HCT116 (cell line): ENCODE results near the gene TMEM130. TPM values are rescaled to one million over a fixed set of nuclear protein-coding genes. Genes with fewer than 3 reads are reported as not detected.

Experiments used
- ATAC-seq: fragments of 200-7000 bp; cut with Tn5 transposase; 2 replicates; pipeline ENCODE4 v1.9.1; 2020; ENCODE audit warnings: mild to moderate bottlenecking, moderate library complexity
- BruUV-seq: library from RNA; stranded (reverse); fragments of 400-500 nt; replicated peaks from 2 replicates; lab custom pipeline; 2021; lab: Mats Ljungman, UMichigan
- CTCF ChIA-PET: fragments of 300-600 bp; sonication (Branson Sonifier 250); formaldehyde crosslinking; loops from one replicate; lab custom pipeline; 2021; ENCODE audit warnings: antibody characterized with exemption; lab: Charles Lee
- POLR2A ChIA-PET: fragments of 300-600, 350-600 bp; sonication (Branson Sonifier 250); formaldehyde crosslinking; loops from one replicate; lab custom pipeline; 2021; ENCODE audit warnings: antibody characterized with exemption; lab: Charles Lee
- RAD21 ChIA-PET, 2 experiments: fragments of 300-600 bp; sonication (Branson Sonifier 250); formaldehyde crosslinking; loops; one replicate each; lab custom pipeline; 2023; ENCODE audit warnings: low total read pairs in 2 of 2; ENCODE audit not compliant: uncharacterized antibody in 2 of 2, unreplicated experiment in 2 of 2, low non-redundant PET in 1 of 2; lab: Charles Lee
- DNase-seq: peaks from one replicate; pipeline ENCODE4 v3.0.0-alpha.2; 2010; ENCODE audit warnings: low read depth, low spot score
- H2AFZ ChIP-seq: fragments of 200-600 bp; shearing (Covaris generic), sonication (generic); 2 replicates; pipeline ENCODE4 v1.6.1; 2017; ENCODE audit warnings: low read depth, mixed run types, mixed read lengths, antibody characterized with exemption, low read length; ENCODE audit not compliant: poor library complexity, severe bottlenecking
- H3K27ac ChIP-seq: 2 replicates; pipeline ENCODE4 v1.5.1; 2012; ENCODE audit warnings: low read depth, low read length
- H3K27me3 ChIP-seq: fragments of 200-600 bp; sonication (generic); 2 replicates; pipeline ENCODE4 v1.6.1; 2016; ENCODE audit warnings: mixed run types, low read length, mixed read lengths; ENCODE audit not compliant: insufficient read depth
- H3K36me3 ChIP-seq, 2 experiments: fragments of 200-500 bp in 1 of 2; fragments of 200-600 bp in 1 of 2; sonication (Bioruptor generic) in 1 of 2; sonication (generic) in 1 of 2; 2 replicates each; pipeline versions ENCODE4 v1.5.1 to v1.6.1; 2014 to 2016; ENCODE audit warnings: low read length in 2 of 2, inconsistent platforms in 1 of 2, mixed read lengths in 1 of 2, mixed run types in 1 of 2; ENCODE audit not compliant: insufficient read depth in 2 of 2, control insufficient read depth in 1 of 2
- H3K4me1 ChIP-seq, 2 experiments: fragments of 200-600 bp in 1 of 2; sonication (generic) in 1 of 2; 2 replicates each; pipeline versions ENCODE4 v1.5.1 to v1.6.1; 2012 to 2017; ENCODE audit warnings: low read length in 2 of 2, inconsistent platforms in 1 of 2, mild to moderate bottlenecking in 1 of 2, mixed read lengths in 1 of 2, mixed run types in 1 of 2, moderate library complexity in 1 of 2; ENCODE audit not compliant: insufficient read depth in 2 of 2, control insufficient read depth in 1 of 2
- H3K4me2 ChIP-seq: fragments of 200-600 bp; sonication (generic); 2 replicates; pipeline ENCODE4 v1.6.1; 2017; ENCODE audit warnings: mixed run types, low read length, mixed read lengths
- H3K4me3 ChIP-seq, 2 experiments: fragments of 200-600 bp in 1 of 2; sonication (generic) in 1 of 2; replicated peaks in 1 of 2; 2 replicates each; pipeline ENCODE4 v1.5.1; 2011 to 2016; ENCODE audit warnings: low read length in 2 of 2, control low read depth in 1 of 2, low read depth in 1 of 2, mild to moderate bottlenecking in 1 of 2, mixed read lengths in 1 of 2, mixed run types in 1 of 2
- H3K79me2 ChIP-seq: fragments of 200-600 bp; sonication (generic); 2 replicates; pipeline ENCODE4 v1.6.1; 2017; ENCODE audit warnings: mild to moderate bottlenecking, mixed run types, low read length, moderate library complexity, mixed read lengths; ENCODE audit not compliant: insufficient read depth
- H3K9ac ChIP-seq: fragments of 200-600 bp; sonication (generic); 2 replicates; pipeline ENCODE4 v1.6.1; 2016; ENCODE audit warnings: low read length, mixed read lengths
- H3K9me2 ChIP-seq: fragments of 200-600 bp; sonication (generic), shearing (Covaris generic); 2 replicates; pipeline ENCODE4 v1.6.1; 2017; ENCODE audit warnings: mixed run types, mild to moderate bottlenecking, moderate library complexity; ENCODE audit not compliant: insufficient read depth
- H3K9me3 ChIP-seq, 2 experiments: fragments of 200-500 bp in 1 of 2; fragments of 200-600 bp in 1 of 2; sonication (Bioruptor generic) in 1 of 2; sonication (generic) in 1 of 2; 2 replicates each; pipeline ENCODE4 v1.6.1; 2014 to 2017; ENCODE audit warnings: low read length in 2 of 2, mixed read lengths in 2 of 2, inconsistent platforms in 1 of 2, low read depth in 1 of 2, mild to moderate bottlenecking in 1 of 2, mixed run types in 1 of 2, moderate library complexity in 1 of 2; ENCODE audit not compliant: control insufficient read depth in 1 of 2, insufficient read depth in 1 of 2
- H4K20me1 ChIP-seq: fragments of 200-600 bp; sonication (generic), shearing (Covaris generic); 2 replicates; pipeline ENCODE4 v1.6.1; 2017; ENCODE audit warnings: mixed run types, mild to moderate bottlenecking, moderate library complexity; ENCODE audit not compliant: insufficient read depth
- CBX3 ChIP-seq: IDR thresholded peaks from 2 replicates; pipeline ENCODE4 v1.6.1; 2012; ENCODE audit warnings: low read depth
- CEBPB ChIP-seq: IDR thresholded peaks from 2 replicates; pipeline ENCODE4 v1.6.1; 2012; ENCODE audit warnings: low read depth
- EGR1 ChIP-seq: IDR thresholded peaks from 2 replicates; pipeline ENCODE4 v1.6.1; 2012; ENCODE audit warnings: low read depth
- ELF1 ChIP-seq: IDR thresholded peaks from 2 replicates; pipeline ENCODE4 v1.6.1; 2012; ENCODE audit warnings: low read depth, borderline replicate concordance
- FOSL1 ChIP-seq: IDR thresholded peaks from 2 replicates; pipeline ENCODE4 v1.6.1; 2012; ENCODE audit warnings: low read depth
- JUND ChIP-seq: IDR thresholded peaks from 2 replicates; pipeline ENCODE4 v1.6.1; 2012
- POLR2A ChIP-seq: IDR thresholded peaks from 2 replicates; pipeline ENCODE4 v1.7.0; 2011; ENCODE audit warnings: borderline replicate concordance; ENCODE audit not compliant: insufficient read depth, insufficient read length; ENCODE audit errors: extremely low read depth
- RAD21 ChIP-seq: IDR thresholded peaks from 2 replicates; pipeline ENCODE4 v1.6.1; 2012; ENCODE audit warnings: low read depth, mild to moderate bottlenecking
- SIN3A ChIP-seq: IDR thresholded peaks from 2 replicates; pipeline ENCODE4 v1.6.1; 2012; ENCODE audit warnings: low read depth
- SP1 ChIP-seq: IDR thresholded peaks from 2 replicates; pipeline ENCODE4 v1.6.1; 2012; ENCODE audit warnings: low read depth
- SRF ChIP-seq: IDR thresholded peaks from 2 replicates; pipeline ENCODE4 v1.6.1; 2012; ENCODE audit warnings: low read depth
- TCF7L2 ChIP-seq: IDR thresholded peaks from 2 replicates; pipeline ENCODE4 v1.7.0; 2011; ENCODE audit warnings: borderline replicate concordance, inconsistent platforms; ENCODE audit not compliant: insufficient read depth, insufficient read length; ENCODE audit errors: extremely low read depth
- YY1 ChIP-seq: IDR thresholded peaks from 2 replicates; pipeline ENCODE4 v1.6.1; 2011; ENCODE audit warnings: low read length, low read depth, moderate library complexity, mild to moderate bottlenecking; ENCODE audit not compliant: insufficient replicate concordance; ENCODE audit errors: extremely low read depth
- ZFX ChIP-seq: fragments of 450-650 bp; IDR thresholded peaks from 2 replicates; pipeline ENCODE4 v1.6.1; 2017
- ZNF274 ChIP-seq: fragments of 200-500 bp; sonication (Bioruptor generic); IDR thresholded peaks from 2 replicates; pipeline ENCODE4 v1.6.1; 2014; ENCODE audit warnings: mild to moderate bottlenecking, low read depth, low read length, inconsistent platforms
- intact Hi-C: fragments of 100-400 bp; cut with micrococcal nuclease; formaldehyde crosslinking; loops from 2 replicates; pipeline ENCODE4 v1.10.0; 2022
- total RNA-seq: library from RNA; stranded (reverse); gene quantifications from one replicate; pipeline ENCODE4 v1.2.1, GENCODE V29; 2021; ENCODE audit not compliant: unreplicated experiment
- TF ChIP-seq, protein P1 (sequence below): IDR thresholded peaks from 2 replicates; pipeline ENCODE4 v1.6.1; 2012; ENCODE audit warnings: low read depth
- TF ChIP-seq, protein P2 (sequence below): IDR thresholded peaks from 2 replicates; pipeline ENCODE4 v1.6.1; 2012
- TF ChIP-seq, protein P3 (sequence below): IDR thresholded peaks from 2 replicates; pipeline ENCODE4 v1.6.1; 2012

Gene TMEM130
- total RNA-seq, 1 experiment from 2014 or later: not detected

DNA sequence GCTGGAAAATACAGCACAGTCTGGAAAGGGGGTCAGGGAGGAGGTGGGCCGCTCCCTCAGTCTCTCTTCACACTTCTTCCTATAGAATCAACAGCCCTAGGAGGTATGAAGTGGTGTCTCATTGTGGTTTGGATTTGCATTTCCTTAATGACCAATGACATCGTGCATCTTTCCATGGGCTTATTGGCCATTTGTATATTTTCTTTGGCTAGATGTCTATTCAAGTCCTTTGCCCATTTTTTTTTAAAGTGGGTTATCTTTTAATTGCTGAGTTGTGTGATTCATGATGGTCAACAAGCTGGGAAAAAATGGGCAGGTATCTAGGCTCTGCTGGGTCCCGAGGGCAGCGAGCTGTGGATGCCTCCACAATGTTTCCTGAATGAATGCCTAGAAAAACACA, 29.1 kb downstream of the TMEM130 start:
- Histone ChIP-seq H3K4me3 (no peak overlapping the region), H3K36me3 (no peaks in the 10 kb centered on the region), H3K27ac (no peak overlapping the region), H3K9me3 (no peaks in the 10 kb centered on the region), H4K20me1 (no peaks in the 10 kb centered on the region), H3K9ac (no peak overlapping the region), H3K4me1 (peaks cover 4 to 12% of the 10 kb centered on the region in 2 experiments; a peak in 2 of 4 replicates), H3K79me2 (no peaks in the 10 kb centered on the region), H3K27me3 (no peaks in the 10 kb centered on the region), H2AFZ (no peak overlapping the region), H3K9me2 (no peaks in the 10 kb centered on the region), H3K4me2 (no peak overlapping the region)
- TF ChIP-seq TCF7L2 (no peak), POLR2A (no peak), JUND (no peak), ZNF274 (no peak), ELF1 (no peak), CEBPB (no peak), ZFX (no peak), SP1 (no peak), SRF (no peak), EGR1 (no peak)
- DNase-seq (no peak), ATAC-seq (no peak)
- no TSS peak for BruUV-seq
- ChIA-PET RAD21 (interaction anchor here in 1 of 2 experiments (1.5 kb wide), 1 partner anchor 420 kb away, joined by 3 read pairs; no protein-coding TSS in a partner anchor), POLR2A (interaction anchor here (0.9 kb wide), 1 partner anchor 420 kb away, joined by 4 read pairs; no protein-coding TSS in a partner anchor), CTCF (interaction anchor here (0.6 to 2.0 kb wide), 11 partner anchors 9 to 569 kb away, joined by 3 to 9 read pairs (median 4); partner anchors contain the start of gene TRRAP)
- intact Hi-C loops: loop anchor here (1.0 to 5.0 kb wide), 2 partner anchors 407 to 818 kb away; no protein-coding TSS in a partner anchor

DNA sequence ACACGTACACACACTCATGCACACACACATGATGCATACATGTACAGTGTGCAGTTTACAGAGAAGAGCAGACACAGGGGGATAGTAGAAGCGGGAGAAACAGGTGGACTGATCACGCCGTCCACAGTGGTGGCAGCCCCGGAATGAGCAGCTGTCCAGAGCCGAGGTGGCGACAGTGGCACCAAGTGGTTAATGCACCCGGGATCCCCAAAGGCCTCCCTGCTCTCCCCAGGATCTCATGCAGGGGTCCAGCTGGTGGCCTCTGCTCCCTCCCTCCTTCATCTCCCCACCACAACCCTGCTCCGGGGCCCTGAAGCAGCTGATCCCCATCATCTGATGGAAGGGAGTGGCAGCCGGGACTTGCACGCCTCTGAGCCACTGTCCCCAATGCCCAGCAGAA, 29.7 kb downstream of the TMEM130 start:
- H3K4me3 ChIP-seq: no peak overlapping the region
- no peaks in the 10 kb centered on the region for H3K9me2 ChIP-seq
- no peak overlapping the region for H3K9ac ChIP-seq
- no peaks in the 10 kb centered on the region for H3K36me3 ChIP-seq
- H3K4me2 ChIP-seq: no peak overlapping the region
- no peaks in the 10 kb centered on the region for H3K9me3 ChIP-seq
- H3K4me1 ChIP-seq: peaks cover 4 to 12% of the 10 kb centered on the region in 2 experiments; a peak in 2 of 4 replicates
- no peak for ATAC-seq
- no peak overlapping the region for H2AFZ ChIP-seq
- H3K79me2 ChIP-seq: no peaks in the 10 kb centered on the region
- BruUV-seq: no TSS peak
- no peaks in the 10 kb centered on the region for H4K20me1 ChIP-seq
- ChIA-PET POLR2A (no interaction called here), CTCF (interaction anchor here (0.6 to 2.0 kb wide), 6 partner anchors 9 to 568 kb away, joined by 3 to 9 read pairs (median 4); no protein-coding TSS in a partner anchor), RAD21 (no interaction called here)
- DNase-seq: no peak
- H3K27me3 ChIP-seq: no peaks in the 10 kb centered on the region
- intact Hi-C loops: loop anchor here (5.0 kb wide), 1 partner anchor 818 kb away; no protein-coding TSS in a partner anchor
- no peak overlapping the region for H3K27ac ChIP-seq
- TF ChIP-seq, protein P1, sequence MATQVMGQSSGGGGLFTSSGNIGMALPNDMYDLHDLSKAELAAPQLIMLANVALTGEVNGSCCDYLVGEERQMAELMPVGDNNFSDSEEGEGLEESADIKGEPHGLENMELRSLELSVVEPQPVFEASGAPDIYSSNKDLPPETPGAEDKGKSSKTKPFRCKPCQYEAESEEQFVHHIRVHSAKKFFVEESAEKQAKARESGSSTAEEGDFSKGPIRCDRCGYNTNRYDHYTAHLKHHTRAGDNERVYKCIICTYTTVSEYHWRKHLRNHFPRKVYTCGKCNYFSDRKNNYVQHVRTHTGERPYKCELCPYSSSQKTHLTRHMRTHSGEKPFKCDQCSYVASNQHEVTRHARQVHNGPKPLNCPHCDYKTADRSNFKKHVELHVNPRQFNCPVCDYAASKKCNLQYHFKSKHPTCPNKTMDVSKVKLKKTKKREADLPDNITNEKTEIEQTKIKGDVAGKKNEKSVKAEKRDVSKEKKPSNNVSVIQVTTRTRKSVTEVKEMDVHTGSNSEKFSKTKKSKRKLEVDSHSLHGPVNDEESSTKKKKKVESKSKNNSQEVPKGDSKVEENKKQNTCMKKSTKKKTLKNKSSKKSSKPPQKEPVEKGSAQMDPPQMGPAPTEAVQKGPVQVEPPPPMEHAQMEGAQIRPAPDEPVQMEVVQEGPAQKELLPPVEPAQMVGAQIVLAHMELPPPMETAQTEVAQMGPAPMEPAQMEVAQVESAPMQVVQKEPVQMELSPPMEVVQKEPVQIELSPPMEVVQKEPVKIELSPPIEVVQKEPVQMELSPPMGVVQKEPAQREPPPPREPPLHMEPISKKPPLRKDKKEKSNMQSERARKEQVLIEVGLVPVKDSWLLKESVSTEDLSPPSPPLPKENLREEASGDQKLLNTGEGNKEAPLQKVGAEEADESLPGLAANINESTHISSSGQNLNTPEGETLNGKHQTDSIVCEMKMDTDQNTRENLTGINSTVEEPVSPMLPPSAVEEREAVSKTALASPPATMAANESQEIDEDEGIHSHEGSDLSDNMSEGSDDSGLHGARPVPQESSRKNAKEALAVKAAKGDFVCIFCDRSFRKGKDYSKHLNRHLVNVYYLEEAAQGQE: no peak
- TF ChIP-seq TCF7L2 (no peak), SIN3A (no peak), RAD21 (no peak), FOSL1 (no peak), ZNF274 (no peak), CEBPB (no peak), ZFX (no peak), POLR2A (no peak), CBX3 (no peak), YY1 (no peak), SRF (no peak), SP1 (no peak)
- TF ChIP-seq, protein P2, sequence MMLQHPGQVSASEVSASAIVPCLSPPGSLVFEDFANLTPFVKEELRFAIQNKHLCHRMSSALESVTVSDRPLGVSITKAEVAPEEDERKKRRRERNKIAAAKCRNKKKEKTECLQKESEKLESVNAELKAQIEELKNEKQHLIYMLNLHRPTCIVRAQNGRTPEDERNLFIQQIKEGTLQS: no peak
- TF ChIP-seq, protein P3, sequence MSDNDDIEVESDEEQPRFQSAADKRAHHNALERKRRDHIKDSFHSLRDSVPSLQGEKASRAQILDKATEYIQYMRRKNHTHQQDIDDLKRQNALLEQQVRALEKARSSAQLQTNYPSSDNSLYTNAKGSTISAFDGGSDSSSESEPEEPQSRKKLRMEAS: no peak
